GM12801 (cell line): ENCODE data around the gene PALM.

Source experiments
- TF ChIP-seq, protein P1 (sequence below): IDR thresholded peaks from one replicate; pipeline ENCODE4 v1.5.1; 2011; ENCODE audit warnings: control low read depth; ENCODE audit not compliant: insufficient read length; ENCODE audit errors: extremely low read depth

Gene PALM

DNA sequence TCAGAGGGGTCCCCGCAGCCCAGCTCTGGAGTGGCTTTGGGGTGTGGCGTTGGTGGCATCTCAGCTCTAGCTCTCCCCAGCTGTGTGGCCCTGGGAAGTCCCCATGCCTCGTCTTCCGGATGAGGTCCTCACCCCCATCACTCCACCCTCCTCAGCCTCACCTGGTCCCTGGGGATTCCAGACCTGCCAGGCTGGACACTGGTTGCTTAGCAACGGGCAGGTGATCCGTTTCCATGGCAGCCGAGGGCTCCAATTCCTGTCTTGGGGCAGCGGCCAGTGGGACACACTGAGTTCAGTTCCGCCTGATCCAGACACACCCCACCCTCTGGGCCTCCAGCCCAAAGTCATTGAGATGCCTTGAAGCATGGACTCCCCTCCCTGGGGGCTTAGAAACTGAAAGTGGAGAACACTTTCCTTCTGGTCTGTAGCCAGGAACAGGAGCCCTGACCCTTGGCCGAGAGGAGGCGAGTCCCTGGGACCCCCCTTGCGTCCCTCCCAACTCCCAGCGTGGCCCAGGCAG lies 34.5 kb downstream of the PALM start:
- TF ChIP-seq, protein P1, sequence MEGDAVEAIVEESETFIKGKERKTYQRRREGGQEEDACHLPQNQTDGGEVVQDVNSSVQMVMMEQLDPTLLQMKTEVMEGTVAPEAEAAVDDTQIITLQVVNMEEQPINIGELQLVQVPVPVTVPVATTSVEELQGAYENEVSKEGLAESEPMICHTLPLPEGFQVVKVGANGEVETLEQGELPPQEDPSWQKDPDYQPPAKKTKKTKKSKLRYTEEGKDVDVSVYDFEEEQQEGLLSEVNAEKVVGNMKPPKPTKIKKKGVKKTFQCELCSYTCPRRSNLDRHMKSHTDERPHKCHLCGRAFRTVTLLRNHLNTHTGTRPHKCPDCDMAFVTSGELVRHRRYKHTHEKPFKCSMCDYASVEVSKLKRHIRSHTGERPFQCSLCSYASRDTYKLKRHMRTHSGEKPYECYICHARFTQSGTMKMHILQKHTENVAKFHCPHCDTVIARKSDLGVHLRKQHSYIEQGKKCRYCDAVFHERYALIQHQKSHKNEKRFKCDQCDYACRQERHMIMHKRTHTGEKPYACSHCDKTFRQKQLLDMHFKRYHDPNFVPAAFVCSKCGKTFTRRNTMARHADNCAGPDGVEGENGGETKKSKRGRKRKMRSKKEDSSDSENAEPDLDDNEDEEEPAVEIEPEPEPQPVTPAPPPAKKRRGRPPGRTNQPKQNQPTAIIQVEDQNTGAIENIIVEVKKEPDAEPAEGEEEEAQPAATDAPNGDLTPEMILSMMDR: no peak

DNA sequence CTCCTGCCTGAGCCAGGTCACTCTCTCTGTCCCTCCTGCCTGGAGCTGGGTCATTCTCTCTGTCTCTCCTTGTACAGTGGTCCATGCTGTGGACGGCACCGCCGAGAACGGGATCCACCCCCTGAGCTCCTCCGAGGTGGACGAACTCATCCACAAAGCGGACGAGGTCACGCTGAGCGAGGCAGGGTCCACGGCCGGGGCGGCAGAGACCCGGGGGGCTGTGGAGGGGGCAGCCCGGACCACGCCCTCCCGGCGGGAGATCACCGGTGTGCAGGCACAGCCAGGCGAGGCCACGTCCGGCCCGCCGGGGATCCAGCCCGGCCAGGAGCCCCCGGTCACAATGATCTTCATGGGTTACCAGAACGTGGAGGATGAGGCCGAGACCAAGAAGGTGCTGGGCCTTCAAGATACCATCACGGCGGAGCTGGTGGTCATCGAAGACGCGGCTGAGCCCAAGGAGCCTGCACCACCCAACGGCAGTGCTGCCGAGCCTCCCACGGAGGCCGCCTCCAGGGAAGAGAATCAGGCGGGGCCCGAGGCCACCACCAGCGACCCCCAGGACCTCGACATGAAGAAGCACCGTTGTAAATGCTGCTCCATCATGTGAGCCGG lies 37.6 kb downstream of the PALM start:
- TF ChIP-seq, protein P1: no peak

DNA sequence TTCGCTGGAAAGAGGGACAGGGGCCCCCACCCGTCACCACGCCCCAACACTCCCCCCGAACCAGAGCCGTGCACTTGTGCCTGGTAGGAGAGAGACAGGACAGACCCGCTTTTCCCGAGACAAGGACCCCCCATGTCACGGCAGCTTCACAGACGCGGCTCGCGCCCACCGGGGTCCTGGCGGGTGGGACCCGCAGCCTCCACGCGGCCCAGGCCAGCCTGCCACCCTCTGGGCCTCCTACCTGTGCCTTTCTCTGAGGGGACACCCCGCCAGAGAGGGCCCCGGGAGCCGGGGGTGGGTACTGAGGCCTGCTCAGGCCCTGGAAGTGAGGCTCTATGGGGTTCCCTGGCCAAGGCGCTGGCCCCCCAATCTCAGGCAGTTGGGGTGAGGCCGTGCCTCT lies 38.2 kb downstream of the PALM start:
- TF ChIP-seq, protein P1: no peak

DNA sequence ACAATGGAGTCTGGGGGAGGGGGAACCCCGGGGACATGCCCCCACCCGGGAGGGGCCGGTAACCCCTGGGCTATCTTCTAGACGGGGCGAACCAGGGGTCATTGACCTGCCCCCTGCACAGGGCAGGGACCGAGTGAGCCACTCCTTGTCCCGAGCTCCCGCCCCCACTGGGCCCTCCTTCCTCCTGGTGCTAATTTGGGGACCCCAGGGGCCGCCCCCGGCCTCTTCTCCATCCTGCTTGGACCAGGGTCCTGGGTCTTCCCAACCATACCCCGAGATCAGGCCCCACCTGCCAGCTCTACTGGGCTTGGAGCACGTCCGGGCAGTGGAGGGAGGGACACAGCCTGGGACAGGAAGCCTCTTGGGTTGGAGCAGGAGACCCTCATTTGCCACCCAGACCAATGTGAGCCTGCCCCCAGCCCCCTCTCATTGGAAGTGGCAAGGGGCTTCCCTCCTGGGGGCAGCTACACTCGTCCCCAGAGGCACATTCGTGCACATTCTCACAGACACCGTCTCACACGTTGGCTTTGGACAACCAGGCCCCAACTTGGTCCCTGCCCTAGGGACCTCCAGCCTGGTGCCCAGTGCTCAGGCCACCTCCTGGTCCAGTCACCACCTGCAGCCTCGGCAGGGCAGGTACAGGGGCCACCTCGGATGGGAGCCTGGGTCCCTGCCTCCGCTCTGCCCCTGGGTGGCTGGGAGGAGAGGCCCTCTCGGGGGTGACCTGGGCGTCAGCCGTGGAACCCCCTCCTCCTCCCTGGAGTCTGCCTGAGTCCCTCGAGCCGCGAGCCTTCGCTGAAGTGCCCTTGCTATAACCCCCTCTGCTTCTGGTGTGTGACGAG lies 38.9 kb downstream of the PALM start:
- TF ChIP-seq, protein P1: no peak

DNA sequence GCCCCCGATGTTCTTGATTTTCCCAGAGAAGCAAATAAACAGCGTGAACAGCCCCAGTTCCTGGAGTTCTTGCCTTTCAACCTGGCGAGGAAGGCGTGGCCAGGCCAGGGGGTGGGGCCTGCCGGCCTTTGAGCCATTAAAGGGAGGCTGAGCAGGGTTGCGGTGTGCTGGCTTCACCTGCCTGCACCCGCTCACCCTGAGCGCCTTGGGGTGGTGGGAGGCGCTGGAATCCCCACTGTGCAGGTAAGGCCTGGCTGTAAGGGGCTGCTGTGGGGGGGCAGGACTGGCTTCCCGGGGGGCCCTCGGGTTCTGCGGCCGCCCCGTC lies 39.5 kb downstream of the PALM start:
- TF ChIP-seq, protein P1: no peak

DNA sequence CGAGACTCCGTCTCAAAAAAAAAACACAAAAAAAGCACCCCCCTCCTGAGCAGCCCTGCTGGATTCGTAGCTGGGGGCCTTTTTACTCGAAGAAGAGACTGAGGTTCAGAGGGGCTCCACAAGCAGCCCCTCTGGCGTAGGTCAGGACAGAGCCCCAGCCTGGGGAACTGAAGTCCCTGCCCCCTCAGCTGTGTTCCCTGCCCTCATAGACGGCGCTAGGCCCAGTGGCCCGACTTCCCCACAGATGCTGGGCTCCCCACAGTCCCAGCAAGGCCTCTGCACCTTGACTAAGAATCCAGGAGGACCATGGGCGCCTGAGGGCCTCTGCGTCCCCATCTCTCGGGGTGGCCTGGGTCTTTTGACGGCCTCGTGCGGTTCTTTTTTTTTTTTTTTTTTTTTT lies 41.1 kb downstream of the PALM start:
- TF ChIP-seq, protein P1: no peak

DNA sequence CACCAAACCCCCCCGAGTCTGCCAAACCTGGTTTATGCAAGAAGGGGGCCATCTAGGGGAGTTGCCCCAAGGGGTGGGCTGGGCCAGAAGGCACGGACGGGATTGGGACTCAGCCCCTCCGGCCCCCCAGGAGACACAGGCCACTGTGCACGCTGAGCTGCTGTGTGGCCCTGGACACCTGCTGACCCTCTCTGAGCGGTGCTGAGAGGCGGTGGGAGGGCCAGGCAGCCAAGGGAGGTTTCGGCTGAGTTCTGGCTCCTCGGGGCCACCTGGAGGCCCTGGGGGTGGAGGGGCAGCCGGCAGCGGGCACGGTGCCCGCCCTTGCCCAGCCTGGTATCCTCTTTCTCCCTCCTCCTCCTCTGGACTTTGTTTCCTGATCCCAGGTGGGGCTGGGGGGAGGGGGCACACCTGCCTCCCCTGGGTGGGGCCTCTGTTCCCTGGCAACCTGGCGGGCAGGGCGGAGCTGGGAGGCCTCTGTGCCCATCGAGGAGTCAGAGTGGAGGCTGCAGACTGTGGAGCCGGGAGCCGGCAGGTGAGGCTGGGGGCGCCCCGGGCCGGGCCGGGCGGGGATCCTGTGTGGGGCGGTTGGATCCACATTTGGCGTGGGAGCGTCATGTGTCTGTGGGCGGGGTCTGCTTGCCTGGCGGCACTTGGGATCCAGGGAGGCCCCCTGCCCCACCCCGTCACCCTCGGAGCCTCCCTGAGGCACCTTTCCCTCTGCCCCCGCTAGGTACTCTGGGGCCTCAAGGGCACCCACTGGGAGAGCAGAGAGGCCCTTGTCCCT lies 42.1 kb downstream of the PALM start, which contains the start of gene MISP:
Gene MISP, plus strand, starts transcription at position 473 of the 784 bp plus-strand sequence. CDS start 5,835 bp downstream, outside the sequence.
- TF ChIP-seq, protein P1: no peak
